Stimulated activated CD4-positive, alpha-beta T cell treated with anti-CD3 and anti-CD28 coated beads, Interleukin-12 subunit alpha, Interleukin-12 subunit beta, amount 100 ng/mL, for 48 hours (primary cell): ENCODE data around the gene PRG3.

ENCODE experiments used
- DNase-seq, 3 donors: peaks; one replicate each; pipeline ENCODE4 v3.0.0-alpha.2; 2020; ENCODE audit warnings: low read depth in 2 of 3, low spot score in 1 of 3

Gene PRG3

GRCh38 chr11:57391539-57391938 lies 10.6 kb upstream of the PRG3 start:
- DNase-seq, result no peak

- DNase-seq, result no peak
Observed at GRCh38 chr11:57391111-57391510, 10.2 kb upstream of the PRG3 start.

- no peak for DNase-seq
Observed at GRCh38 chr11:57390535-57390934, 9.6 kb upstream of the PRG3 start, which contains the start of gene PRG2. Gene PRG2 (minus strand): TSS chr11:57390650. CDS start chr11:57389944, 706 bp downstream.

- no peak for DNase-seq
Observed at GRCh38 chr11:57387289-57388030, 6.5 kb upstream of the PRG3 start.

- DNase-seq, result no peak
Observed at GRCh38 chr11:57386178-57386940, 5.4 kb upstream of the PRG3 start.

GRCh38 chr11:57379732-57380131 lies 1.2 kb downstream of the PRG3 start:
- no peak for DNase-seq

- no peak for DNase-seq
Observed at GRCh38 chr11:57378186-57378585, 2.8 kb downstream of the PRG3 start.

- DNase-seq, result no peak
Observed at GRCh38 chr11:57377107-57377506, 3.8 kb downstream of the PRG3 start.

- DNase-seq, result no peak
Observed at GRCh38 chr11:57376095-57377090, 4.6 kb downstream of the PRG3 start.

GRCh38 chr11:57375490-57375889 lies 5.5 kb downstream of the PRG3 start:
- no peak for DNase-seq

GRCh38 chr11:57374966-57375365 lies 6.0 kb downstream of the PRG3 start:
- no peak for DNase-seq

GRCh38 chr11:57373146-57373545 lies 7.8 kb downstream of the PRG3 start:
- no peak for DNase-seq

- DNase-seq, result no peak
Observed at GRCh38 chr11:57370941-57371340, 10.0 kb downstream of the PRG3 start.

GRCh38 chr11:57370251-57370650 lies 10.7 kb downstream of the PRG3 start:
- no peak for DNase-seq

- DNase-seq, result no peak
Observed at GRCh38 chr11:57368845-57369232, 12.1 kb downstream of the PRG3 start.

GRCh38 chr11:57368106-57368844 lies 12.7 kb downstream of the PRG3 start:
- DNase-seq, result no peak

GRCh38 chr11:57364851-57365660 lies 15.9 kb downstream of the PRG3 start:
- no peak for DNase-seq

- DNase-seq, result no peak
Observed at GRCh38 chr11:57363131-57364080, 17.5 kb downstream of the PRG3 start.

- no peak for DNase-seq
Observed at GRCh38 chr11:57361926-57362325, 19.0 kb downstream of the PRG3 start.
